Measurements from ENCODE around the gene ROR2.
"Not testable (repeated sequence)": the region's sequence is repeated elsewhere in the genome, so short reads cannot be mapped to it uniquely, and the experiment has no call there.

Gene ROR2

DNA sequence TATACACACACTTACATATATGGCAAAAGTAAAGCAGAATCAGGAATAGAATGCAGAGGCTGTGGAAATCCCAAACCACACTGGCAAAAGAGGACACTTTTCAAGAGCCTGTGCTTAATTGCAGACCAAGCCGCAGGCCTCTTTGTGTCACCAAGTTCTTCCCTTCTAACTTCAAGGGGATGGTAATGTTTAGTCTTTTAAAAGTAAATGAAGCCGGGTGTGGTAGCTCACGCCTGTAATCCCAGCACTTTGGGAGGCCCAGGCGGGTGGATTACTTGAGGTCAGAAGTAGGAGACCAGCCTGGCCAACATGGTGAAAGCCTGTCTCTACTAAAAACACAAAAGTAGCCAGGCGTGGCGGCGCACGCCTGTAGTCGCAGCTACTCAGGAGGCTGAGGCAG is 28.7 kb downstream of the ROR2 start:
- DNase-seq = no peak

DNA sequence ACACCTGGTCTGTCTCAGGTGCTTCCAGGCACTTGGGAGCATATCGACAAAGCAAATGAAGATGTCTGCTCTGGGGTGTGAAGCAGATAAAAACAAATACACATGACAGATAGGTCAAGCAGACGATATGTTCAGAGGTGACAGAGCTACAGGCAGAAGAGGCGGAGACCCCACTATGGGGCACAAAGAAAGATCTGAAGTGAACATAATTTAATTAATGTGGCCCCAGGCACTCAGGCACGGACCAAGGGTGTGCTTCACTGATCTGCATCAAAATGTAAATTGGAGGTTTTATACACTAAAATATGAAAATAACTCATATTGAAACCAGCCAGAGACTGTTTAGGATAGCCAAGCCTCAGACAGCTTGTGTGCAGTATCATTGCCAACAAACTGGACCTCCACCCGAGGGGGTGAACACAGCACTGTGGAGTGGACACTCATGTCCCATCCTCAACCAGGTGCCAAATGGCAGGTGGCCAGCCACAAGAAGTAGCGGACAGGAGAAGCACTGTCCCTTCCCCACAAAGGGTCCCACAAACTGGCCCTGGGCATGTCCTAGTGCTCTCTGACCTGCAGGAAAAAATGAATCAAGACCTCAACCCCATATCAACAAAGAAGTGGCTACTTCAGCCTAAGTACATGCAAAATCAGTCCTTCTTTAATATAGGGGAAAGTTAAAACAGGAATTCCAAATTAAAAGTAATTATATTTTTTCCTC is 29.2 kb downstream of the ROR2 start:
- DNase-seq = no peak

DNA sequence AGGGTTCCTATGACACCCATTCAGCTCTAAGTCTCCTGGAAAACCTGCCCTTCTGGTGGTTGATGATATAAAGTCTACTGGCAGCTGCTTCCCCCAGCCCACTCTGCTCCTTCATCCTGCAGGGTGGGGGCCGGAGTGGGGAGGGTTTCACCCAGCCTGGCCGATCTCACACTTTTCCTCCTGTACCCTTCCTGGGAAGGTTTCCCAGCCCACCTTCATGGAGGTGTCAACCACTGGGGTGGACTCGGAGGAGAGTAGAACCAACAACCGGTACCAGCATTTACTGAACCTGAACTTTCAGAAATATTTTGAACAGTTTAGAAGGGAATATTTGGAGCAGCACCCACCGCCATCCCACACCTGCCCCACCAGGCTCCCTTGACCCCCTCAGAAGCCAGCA is 30.4 kb downstream of the ROR2 start:
- DNase-seq = no peak

GRCh38 chr9:91917436-91917835 is 32.6 kb downstream of the ROR2 start:
- DNase-seq = no peak

DNA sequence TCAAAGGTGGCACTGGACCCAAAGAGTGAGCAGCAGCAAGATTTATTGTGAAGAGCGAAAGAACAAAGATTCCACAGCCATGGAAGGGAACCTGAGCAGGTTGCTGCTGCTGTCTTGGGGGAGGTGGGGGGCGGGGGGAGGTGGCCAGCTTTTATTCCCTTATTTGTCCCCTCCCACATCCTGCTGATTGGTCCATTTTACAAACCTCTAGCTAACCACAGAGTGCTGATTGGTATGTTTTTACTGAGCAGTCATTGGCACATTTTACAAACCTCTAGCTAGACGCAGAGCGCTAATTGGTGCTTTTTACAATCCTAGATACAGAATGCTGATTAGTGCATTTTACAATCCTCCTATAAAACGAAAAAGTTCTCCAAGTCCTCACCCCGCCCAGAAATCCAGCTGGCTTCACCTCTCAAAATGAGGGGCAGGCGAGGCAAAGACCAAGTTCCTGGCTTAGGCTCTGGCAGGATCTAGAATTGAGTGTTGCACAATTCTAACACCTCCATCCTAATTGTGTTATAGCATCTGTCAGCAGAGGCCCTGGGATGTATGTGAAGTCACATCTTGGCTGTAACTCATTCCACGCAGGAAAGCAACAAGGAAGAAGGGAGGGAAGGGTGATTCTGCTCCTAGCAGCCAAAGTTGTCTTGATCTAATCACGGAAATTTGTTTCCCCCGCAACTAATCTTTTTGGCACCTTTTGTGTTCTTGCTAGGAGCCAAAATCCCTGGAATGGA is 34.3 kb downstream of the ROR2 start:
- DNase-seq = no peak

- DNase-seq = no peak
Observed at GRCh38 chr9:91914937-91915336, 35.1 kb downstream of the ROR2 start.

GRCh38 chr9:91914404-91914803 is 35.6 kb downstream of the ROR2 start:
- DNase-seq = no peak

- no peak for DNase-seq
Observed at GRCh38 chr9:91913986-91914385, 36.0 kb downstream of the ROR2 start.

DNA sequence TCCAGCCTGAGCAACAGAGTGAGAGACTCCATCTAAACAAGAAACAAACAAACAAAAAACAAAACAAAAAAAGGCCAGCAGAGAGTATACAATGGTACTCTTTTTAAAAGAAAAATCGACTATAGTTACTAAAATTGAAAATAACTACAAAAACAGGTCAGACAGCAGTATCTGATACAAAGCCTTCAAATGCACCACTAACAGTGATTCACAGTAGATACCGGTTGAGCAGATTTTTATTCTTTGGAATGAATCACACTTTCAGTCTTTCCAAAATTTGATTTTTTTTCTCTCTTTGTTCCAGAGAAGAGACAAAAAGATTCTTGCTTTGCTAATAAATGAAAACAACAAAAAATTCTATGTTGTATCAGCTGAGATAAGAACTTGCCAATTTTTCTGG is 36.9 kb downstream of the ROR2 start:
- DNase-seq = no peak

- DNase-seq = no peak
Observed at GRCh38 chr9:91911657-91912056, 38.4 kb downstream of the ROR2 start.

DNA sequence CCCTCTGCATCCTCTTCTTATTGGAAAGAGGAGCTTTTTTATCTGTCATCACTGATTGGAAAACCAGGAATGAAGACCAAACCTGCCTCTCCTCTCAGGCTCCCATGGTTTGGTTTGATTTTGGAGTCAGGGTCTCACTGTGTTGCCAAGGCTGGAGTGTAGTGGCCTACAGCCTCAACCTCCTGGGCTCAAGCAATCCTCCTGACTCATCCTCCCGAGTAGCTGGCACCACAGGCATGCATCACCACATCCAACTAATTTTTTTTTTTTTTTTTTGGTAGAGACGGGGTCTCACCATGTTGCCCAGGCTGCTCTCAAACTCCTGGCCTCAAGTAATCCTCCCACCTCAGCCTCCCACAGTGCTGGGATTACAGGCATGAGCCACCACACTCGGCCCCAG is 40.8 kb downstream of the ROR2 start:
- DNase-seq = not testable (repeated sequence)

DNA sequence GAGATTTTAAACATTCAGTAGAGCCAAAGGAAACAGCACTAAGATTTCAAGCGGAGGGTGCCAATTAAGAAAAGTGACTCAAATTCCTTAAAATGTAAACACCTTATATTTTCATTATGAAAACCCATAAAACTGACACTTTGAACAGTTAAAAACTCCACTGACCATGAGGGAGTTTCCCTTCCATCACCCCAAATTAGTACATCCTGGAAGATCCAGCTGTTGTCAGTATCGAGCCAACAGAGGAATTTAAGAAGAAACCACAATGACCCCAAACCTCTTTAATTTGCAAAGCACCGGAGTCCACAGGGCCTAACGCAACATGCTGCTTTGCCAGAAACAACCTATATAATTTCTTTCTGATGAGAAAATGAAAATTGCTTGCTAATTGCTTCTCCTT is 41.3 kb downstream of the ROR2 start:
- no peak for DNase-seq

DNA sequence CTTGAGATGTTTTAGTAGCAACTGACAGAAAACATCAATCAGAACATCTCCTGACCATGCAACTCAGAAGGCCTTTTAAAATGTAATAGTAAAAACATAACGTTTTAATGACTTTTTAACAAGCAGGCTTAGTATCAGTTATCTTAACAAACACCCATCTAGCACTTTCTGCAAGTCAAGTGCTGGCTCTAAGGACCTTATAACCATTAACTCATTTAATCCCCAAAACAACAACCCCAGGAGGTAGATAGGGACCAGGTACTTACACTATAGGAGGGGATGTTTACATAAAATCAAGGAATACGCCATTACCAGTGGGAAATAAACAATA is 41.8 kb downstream of the ROR2 start:
- no peak for DNase-seq

DNA sequence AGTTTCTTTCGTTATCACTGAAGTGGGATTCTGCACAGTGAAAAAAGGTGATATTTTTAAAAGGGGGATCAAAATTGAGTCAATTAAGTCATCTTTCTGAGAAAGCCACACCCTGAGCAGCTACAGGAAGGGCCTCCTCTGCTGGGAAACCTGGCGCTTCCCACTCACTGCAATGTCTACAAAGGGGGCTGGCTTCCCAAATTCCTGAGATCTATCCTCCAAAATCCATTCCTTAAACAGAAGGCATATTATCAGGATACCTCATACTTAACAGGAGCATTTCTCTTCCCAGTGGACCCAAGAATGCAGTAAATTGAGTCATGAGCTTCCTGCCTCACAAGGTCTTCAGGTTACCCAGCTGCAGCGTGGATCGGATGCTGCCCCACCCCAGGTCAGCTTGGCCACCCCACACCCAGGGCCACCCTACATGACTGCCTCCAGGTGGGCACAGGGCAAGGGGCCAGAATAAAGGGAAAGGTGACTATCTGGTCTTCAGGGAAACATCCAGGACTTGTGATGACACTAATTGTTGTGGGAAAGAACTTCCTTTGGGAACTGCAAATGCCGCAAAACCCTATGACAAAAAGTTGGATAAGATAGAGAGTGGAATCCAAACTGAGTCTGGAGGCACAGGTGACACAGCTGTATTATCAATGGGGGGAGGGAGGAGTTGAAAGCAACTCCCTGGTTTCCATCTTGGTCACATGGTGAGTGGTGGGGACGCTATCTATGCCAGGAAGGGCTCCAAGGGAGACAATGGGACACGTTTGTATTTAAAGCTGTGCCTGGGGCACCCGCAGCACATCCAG is 42.3 kb downstream of the ROR2 start:
- DNase-seq = no peak

- DNase-seq = peak; percentile 25 to 43
Observed at GRCh38 chr9:91905991-91906469, 44.0 kb downstream of the ROR2 start.

GRCh38 chr9:91905237-91905650 is 44.8 kb downstream of the ROR2 start:
- DNase-seq = no peak

- no peak for DNase-seq
Observed at GRCh38 chr9:91904588-91905236, 45.3 kb downstream of the ROR2 start.

DNA sequence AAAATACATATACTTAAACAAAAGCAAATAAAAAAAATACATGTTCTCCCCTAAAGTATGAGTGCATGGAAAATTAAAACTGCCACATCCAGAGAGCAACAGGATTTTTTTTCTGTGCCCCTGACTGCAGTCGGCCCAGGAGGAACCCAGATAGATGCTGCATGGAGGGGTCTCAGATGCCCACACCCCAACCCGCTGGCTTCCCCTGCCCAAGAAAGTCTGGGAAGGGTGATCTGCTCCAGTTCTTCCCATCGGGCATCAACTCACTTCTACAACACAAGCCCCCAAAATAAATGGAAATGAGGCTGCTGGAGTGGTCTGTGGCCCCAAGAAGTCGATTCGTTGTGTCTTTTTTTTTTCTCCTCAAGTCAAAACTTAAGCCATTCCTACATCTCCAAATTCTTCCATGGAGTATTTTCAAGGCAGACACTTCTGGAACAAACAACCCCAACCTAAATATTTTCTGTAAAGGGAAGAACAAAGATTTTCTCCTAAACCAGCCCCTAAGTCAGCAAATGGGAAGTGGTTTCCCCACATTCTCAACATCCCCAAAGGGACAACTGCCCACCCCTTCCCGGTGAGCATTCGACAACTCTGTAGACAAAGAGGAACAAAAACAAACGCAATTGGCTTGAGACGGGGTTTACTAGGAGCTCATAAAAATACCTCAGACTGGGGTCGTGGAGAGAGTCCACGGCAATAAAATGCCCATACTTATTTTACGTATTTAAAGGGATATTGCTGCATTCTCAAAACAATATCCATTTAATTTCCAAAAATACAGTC is 46.7 kb downstream of the ROR2 start:
- DNase-seq = no peak

GRCh38 chr9:91902475-91903125 is 47.4 kb downstream of the ROR2 start:
- DNase-seq = no peak

DNA sequence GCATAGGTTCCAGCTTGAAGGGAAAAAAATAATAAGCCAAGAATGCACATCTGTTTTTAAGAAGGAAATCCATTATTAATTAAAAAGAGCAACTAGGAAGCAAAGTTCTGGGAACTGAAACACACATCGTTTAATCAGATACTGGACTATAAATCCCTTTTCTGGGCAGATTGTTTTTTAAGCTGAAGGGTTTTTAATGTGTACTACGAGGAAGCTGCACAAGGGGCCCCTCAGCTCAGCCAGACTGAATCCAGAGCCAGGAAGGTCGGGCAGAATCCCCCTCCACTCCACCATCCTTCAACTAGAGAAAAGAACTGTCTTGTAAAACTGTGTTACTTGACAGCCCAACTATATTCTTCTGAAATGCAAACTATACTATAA is 49.2 kb downstream of the ROR2 start:
- DNase-seq = no peak

GRCh38 chr9:91900055-91900796 is 49.8 kb downstream of the ROR2 start:
- DNase-seq = no peak
